ENCODE results near the gene BCAS4. TPM values are rescaled to one million over a fixed set of nuclear protein-coding genes. Genes with fewer than 3 reads are reported as not detected.

BCAS4 gene
- total RNA-seq, 1 experiment from 2014 or later, result 7.9 TPM

DNA sequence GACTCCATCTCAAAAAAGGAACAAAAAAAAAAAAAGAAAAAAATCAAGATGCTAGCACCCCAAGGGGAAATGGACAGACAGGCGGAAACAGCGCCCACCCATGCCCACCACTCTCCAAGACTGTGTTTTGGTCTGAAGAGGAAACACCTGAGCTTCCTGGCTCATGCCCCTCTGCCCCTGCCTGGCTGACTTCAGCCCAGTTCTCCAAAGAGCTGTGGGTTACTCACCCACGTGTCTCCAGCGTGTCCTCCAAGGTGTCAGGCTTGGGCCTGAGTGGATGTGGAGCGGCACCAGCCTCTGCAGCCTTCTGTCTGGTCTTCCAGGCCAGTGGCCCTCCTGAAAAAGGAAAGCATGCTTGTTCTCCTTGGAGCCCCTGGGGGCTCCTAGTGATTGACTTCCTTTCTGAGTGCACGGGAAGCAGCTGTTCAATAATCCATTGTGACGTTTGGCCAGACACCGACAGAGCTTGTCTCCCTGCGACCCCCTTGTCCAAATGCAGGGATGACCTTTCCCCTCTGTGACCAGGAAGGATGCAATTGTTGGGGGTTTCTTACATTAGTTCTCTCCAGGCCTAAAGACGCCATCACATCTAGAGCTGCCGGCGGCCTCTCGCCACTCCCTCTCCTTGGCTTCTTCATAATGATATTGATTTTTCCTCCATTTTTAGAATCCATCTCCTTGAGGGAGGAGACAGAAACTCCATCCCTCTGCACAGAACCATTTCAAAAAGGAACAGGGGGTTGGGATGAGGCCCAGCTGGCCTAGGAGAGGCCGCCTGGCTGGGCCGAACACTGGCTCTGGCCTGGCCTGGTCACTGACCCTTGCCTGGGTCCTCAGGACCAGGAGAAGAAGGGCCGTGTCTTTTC is 77.9 kb downstream of the BCAS4 start:
- no peaks in the 10 kb centered on the region for H3K27me3 Mint-ChIP-seq (ENCODE audit: insufficient read depth, unreplicated experiment)
- BruUV-seq (replicated peaks), result no TSS peak

DNA sequence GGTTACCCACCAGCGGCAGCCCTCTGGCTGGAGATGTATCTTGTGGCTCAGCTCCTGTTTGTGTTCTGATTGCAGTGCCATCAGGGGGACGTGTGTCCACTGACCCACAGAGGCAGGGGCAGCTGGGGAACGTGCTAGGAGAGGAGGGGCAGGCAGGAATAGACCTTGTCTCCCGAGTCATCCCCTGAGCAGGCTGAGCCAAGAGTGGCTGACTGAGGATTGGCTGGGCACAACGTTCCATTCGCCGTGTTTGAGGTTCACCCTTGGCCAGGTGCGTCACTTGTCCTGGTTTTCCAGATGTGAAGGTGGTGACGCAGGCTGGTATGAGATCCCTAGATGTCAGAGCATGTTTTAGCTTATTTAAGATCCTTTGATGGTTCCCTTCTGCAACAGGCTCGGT is 78.7 kb downstream of the BCAS4 start:
- Mint-ChIP-seq H3K27ac (ENCODE audit: low read depth, unreplicated experiment) (no peak overlapping the region), H3K36me3 (ENCODE audit: insufficient read depth, unreplicated experiment) (peaks cover 9% of the 10 kb centered on the region), H3K4me3 (ENCODE audit: unreplicated experiment) (no peak overlapping the region), H3K27me3 (ENCODE audit: insufficient read depth, unreplicated experiment) (no peaks in the 10 kb centered on the region), H3K9me3 (ENCODE audit: unreplicated experiment) (no peaks in the 10 kb centered on the region), H3K4me1 (ENCODE audit: insufficient read depth, unreplicated experiment) (peaks cover 3% of the 10 kb centered on the region)
- ChIA-PET CTCF (interaction anchor here (0.6 to 1.6 kb wide), 5 partner anchors 9 to 294 kb away, joined by 3 to 7 read pairs (median 4); no protein-coding TSS in a partner anchor), POLR2A (interaction anchor here (1.3 to 1.5 kb wide), 2 partner anchors 9 to 11 kb away, joined by 3 read pairs; no protein-coding TSS in a partner anchor)
- BruUV-seq (replicated peaks), result no TSS peak
- intact Hi-C loops (cut with micrococcal nuclease), result no loop called here
- TF ChIP-seq, protein P1, sequence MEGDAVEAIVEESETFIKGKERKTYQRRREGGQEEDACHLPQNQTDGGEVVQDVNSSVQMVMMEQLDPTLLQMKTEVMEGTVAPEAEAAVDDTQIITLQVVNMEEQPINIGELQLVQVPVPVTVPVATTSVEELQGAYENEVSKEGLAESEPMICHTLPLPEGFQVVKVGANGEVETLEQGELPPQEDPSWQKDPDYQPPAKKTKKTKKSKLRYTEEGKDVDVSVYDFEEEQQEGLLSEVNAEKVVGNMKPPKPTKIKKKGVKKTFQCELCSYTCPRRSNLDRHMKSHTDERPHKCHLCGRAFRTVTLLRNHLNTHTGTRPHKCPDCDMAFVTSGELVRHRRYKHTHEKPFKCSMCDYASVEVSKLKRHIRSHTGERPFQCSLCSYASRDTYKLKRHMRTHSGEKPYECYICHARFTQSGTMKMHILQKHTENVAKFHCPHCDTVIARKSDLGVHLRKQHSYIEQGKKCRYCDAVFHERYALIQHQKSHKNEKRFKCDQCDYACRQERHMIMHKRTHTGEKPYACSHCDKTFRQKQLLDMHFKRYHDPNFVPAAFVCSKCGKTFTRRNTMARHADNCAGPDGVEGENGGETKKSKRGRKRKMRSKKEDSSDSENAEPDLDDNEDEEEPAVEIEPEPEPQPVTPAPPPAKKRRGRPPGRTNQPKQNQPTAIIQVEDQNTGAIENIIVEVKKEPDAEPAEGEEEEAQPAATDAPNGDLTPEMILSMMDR (IDR thresholded peaks at IDR 0.05; ENCODE audit: unreplicated experiment), result no peak
- no peak for DNase-seq (ENCODE audit: unreplicated experiment)

More for the DNA sequence above, 77.9 kb downstream of the BCAS4 start:
- intact Hi-C loops (cut with micrococcal nuclease), result no loop called here
- TF ChIP-seq, protein P1 (IDR thresholded peaks at IDR 0.05; ENCODE audit: unreplicated experiment), result no peak
- Mint-ChIP-seq H3K4me3 (ENCODE audit: unreplicated experiment) (no peak overlapping the region), H3K36me3 (ENCODE audit: insufficient read depth, unreplicated experiment) (peaks cover 9% of the 10 kb centered on the region), H3K9me3 (ENCODE audit: unreplicated experiment) (no peaks in the 10 kb centered on the region), H3K4me1 (ENCODE audit: insufficient read depth, unreplicated experiment) (peaks cover 9% of the 10 kb centered on the region), H3K27ac (ENCODE audit: low read depth, unreplicated experiment) (no peak overlapping the region)
- DNase-seq (ENCODE audit: unreplicated experiment), result no peak
- ChIA-PET CTCF (interaction anchor here (0.7 to 1.6 kb wide), 4 partner anchors 8 to 116 kb away, joined by 3 to 4 read pairs (median 4); no protein-coding TSS in a partner anchor), POLR2A (interaction anchor here (1.2 to 1.5 kb wide), 3 partner anchors 10 to 43 kb away, joined by 3 read pairs; no protein-coding TSS in a partner anchor)

DNA sequence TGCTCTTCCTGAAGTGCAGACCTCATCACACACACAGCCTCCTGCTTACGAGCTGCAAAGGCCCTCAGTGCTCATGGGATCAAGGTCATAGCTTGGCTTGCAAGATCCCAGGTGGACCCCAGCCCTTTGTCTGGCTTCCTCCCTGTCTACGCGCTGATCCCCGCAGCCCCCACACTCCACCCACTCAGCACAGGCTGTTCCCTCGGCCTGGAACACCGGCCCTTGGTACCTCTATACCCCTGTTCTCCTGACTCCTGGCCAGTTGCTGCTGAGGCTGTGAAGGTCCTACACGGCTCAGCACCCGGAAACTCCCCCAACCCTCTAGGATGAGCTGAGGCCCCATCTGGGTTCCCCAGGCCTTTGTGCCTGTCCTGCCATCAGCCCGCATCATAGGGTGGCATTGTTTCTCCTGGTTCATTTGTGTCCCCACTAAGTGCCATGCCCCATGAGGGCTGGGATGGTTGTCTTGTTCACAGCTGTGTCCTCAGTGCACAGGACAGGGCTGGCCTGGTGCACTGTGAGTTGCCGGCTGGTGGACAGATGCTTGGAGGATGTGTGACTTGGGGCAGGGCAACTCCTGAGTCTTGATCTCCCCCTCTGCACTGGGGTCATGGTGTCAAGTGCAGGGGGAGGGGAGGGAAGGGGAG is 79.4 kb downstream of the BCAS4 start:
- Mint-ChIP-seq H3K4me1 (ENCODE audit: insufficient read depth, unreplicated experiment) (no peaks in the 10 kb centered on the region), H3K36me3 (ENCODE audit: insufficient read depth, unreplicated experiment) (peaks cover 9% of the 10 kb centered on the region), H3K9me3 (ENCODE audit: unreplicated experiment) (no peaks in the 10 kb centered on the region), H3K4me3 (ENCODE audit: unreplicated experiment) (no peak overlapping the region), H3K27ac (ENCODE audit: low read depth, unreplicated experiment) (no peak overlapping the region), H3K27me3 (ENCODE audit: insufficient read depth, unreplicated experiment) (no peaks in the 10 kb centered on the region)
- POLR2A ChIA-PET, result no interaction called here
- BruUV-seq (replicated peaks), result no TSS peak
- CTCF ChIA-PET, result interaction anchor here (0.6 to 1.0 kb wide), 2 partner anchors 24 to 55 kb away, joined by 3 to 7 read pairs; no protein-coding TSS in a partner anchor
- TF ChIP-seq, protein P1 (IDR thresholded peaks at IDR 0.05; ENCODE audit: unreplicated experiment), result no peak
- intact Hi-C loops (cut with micrococcal nuclease), result no loop called here
- DNase-seq (ENCODE audit: unreplicated experiment), result no peak

Data from MCF 10A (cell line).